Endothelial cell of umbilical vein (primary cell): ENCODE data around the gene KYNU. TPM values are rescaled to one million over a fixed set of nuclear protein-coding genes. Genes with fewer than 3 reads are reported as not detected.

Experiments
- BruUV-seq: library from RNA; stranded (reverse); fragments of 400-500 nt; replicated peaks from 2 replicates; lab custom pipeline; 2021; lab: Mats Ljungman, UMichigan
- CTCF ChIA-PET: fragments of 300-600, 350-600 bp; sonication (Branson Sonifier 250); formaldehyde crosslinking; loops from one replicate; lab custom pipeline; 2021; ENCODE audit warnings: antibody characterized with exemption, inconsistent platforms; lab: Charles Lee
- POLR2A ChIA-PET: fragments of 300-600, 350-600 bp; sonication (Branson Sonifier 250); formaldehyde crosslinking; loops from one replicate; lab custom pipeline; 2021; ENCODE audit warnings: antibody characterized with exemption, inconsistent platforms; lab: Charles Lee
- DNase-seq: peaks from one replicate; pipeline ENCODE4 v3.0.0-alpha.2; 2011; ENCODE audit warnings: low read depth, low spot score
- FAIRE-seq: peaks from 2 replicates; lab custom pipeline; 2011; peaks lifted over from hg19 to GRCh38; lab: Jason Lieb, UNC
- H2AFZ ChIP-seq: 2 replicates; pipeline ENCODE4 v1.6.0; 2012; ENCODE audit warnings: low read depth, low read length, control low read depth, inconsistent platforms
- H3K27ac ChIP-seq: 2 replicates; pipeline ENCODE4 v1.5.1; 2011; ENCODE audit warnings: low read depth, mild to moderate bottlenecking, control low read depth, low read length, moderate library complexity; ENCODE audit not compliant: insufficient read depth
- H3K27me3 ChIP-seq, 2 experiments: 2 replicates each; pipeline versions ENCODE4 v1.6.0 to v1.6.1; 2011; ENCODE audit warnings: low read length in 2 of 2, mixed read lengths in 1 of 2; ENCODE audit not compliant: control insufficient read depth in 2 of 2, insufficient read depth in 2 of 2
- H3K36me3 ChIP-seq, 2 experiments: 2 replicates in 1 of 2; 3 replicates in 1 of 2; pipeline ENCODE4 v1.5.1; 2011; ENCODE audit warnings: low read length in 2 of 2, mild to moderate bottlenecking in 1 of 2, moderate library complexity in 1 of 2; ENCODE audit not compliant: control insufficient read depth in 2 of 2, insufficient read depth in 2 of 2; ENCODE audit errors: extremely low read depth in 1 of 2
- H3K4me1 ChIP-seq: 3 replicates; pipeline ENCODE4 v1.5.1; 2011; ENCODE audit warnings: mild to moderate bottlenecking, low read length; ENCODE audit not compliant: control insufficient read depth, insufficient read depth; ENCODE audit errors: extremely low read depth
- H3K4me2 ChIP-seq: 2 replicates; pipeline ENCODE4 v1.6.1; 2011; ENCODE audit warnings: low read length, control low read depth, mixed read lengths; ENCODE audit not compliant: insufficient read depth
- H3K4me3 ChIP-seq, 3 experiments: fragments of 200-600 bp in 1 of 3; sonication (generic), shearing (Covaris generic) in 1 of 3; replicated peaks in 1 of 3; 2 replicates each; pipeline ENCODE4 v1.5.1; 2011 to 2016; ENCODE audit warnings: control low read depth in 3 of 3, low read length in 3 of 3, mild to moderate bottlenecking in 2 of 3, inconsistent platforms in 1 of 3, low read depth in 1 of 3, moderate library complexity in 1 of 3; ENCODE audit not compliant: insufficient read depth in 1 of 3
- H3K79me2 ChIP-seq: 2 replicates; pipeline ENCODE4 v1.6.0; 2012; ENCODE audit warnings: low read length, inconsistent platforms; ENCODE audit not compliant: control insufficient read depth, insufficient read depth
- H3K9ac ChIP-seq: replicated peaks from 2 replicates; pipeline ENCODE3; 2011; ENCODE audit warnings: low read length, control low read depth; ENCODE audit not compliant: insufficient read depth; ENCODE audit errors: extremely low read depth
- H3K9me1 ChIP-seq: replicated peaks from 3 replicates; pipeline ENCODE4 v1.6.0; 2011; ENCODE audit warnings: mild to moderate bottlenecking, low read length; ENCODE audit not compliant: control insufficient read depth, insufficient read depth; ENCODE audit errors: extremely low read depth
- H3K9me3 ChIP-seq: replicated peaks from 2 replicates; pipeline ENCODE4 v1.5.1; 2012; ENCODE audit warnings: low read length, inconsistent platforms; ENCODE audit not compliant: control insufficient read depth, insufficient read depth
- H4K20me1 ChIP-seq: replicated peaks from 2 replicates; pipeline ENCODE3; 2011; ENCODE audit warnings: mild to moderate bottlenecking, low read length; ENCODE audit not compliant: control insufficient read depth, insufficient read depth; ENCODE audit errors: extremely low read depth
- CTCF ChIP-seq, 2 donors: IDR thresholded peaks; 1 replicate in 1 of 2; 2 replicates in 1 of 2; pipeline ENCODE4 v1.5.1; 2011; ENCODE audit warnings: low read length in 2 of 2, mild to moderate bottlenecking in 2 of 2, moderate library complexity in 2 of 2, control low read depth in 1 of 2, inconsistent platforms in 1 of 2, low read depth in 1 of 2; ENCODE audit not compliant: insufficient read depth in 1 of 2; ENCODE audit errors: extremely low read depth in 1 of 2
- EZH2 ChIP-seq: IDR thresholded peaks from 2 replicates; pipeline ENCODE4 v1.6.1; 2012; ENCODE audit warnings: borderline replicate concordance, low read depth, mild to moderate bottlenecking, moderate library complexity, low read length, inconsistent platforms; ENCODE audit not compliant: severe bottlenecking
- FOS ChIP-seq: IDR thresholded peaks from 2 replicates; pipeline ENCODE4 v1.6.1; 2011; ENCODE audit warnings: mild to moderate bottlenecking, low read length, moderate library complexity, borderline replicate concordance; ENCODE audit not compliant: insufficient read depth
- POLR2AphosphoS5 ChIP-seq: IDR thresholded peaks from 2 replicates; pipeline ENCODE4 v1.6.1; 2012; ENCODE audit warnings: low read depth, mild to moderate bottlenecking, control low read depth, low read length, moderate library complexity; ENCODE audit not compliant: insufficient read depth
- dilution Hi-C: fragments of 300-500 bp; cut with MboI; formaldehyde crosslinking; loops from one replicate; pipeline ENCODE4 v1.15.0; 2019; ENCODE audit warnings: low sequenced_read_pairs; ENCODE audit not compliant: extremely low pct_ligation_motif_present
- intact Hi-C: fragments of 100-400 bp; cut with micrococcal nuclease; formaldehyde crosslinking; loops from one replicate; pipeline ENCODE4 v1.10.0; 2022
- polyA plus RNA-seq, 4 experiments: library from polyadenylated mRNA; depleted of rRNA in 3 of 4; stranded (reverse) in 3 of 4; unstranded in 1 of 4; fragments of >200 nt; gene quantifications; 2 replicates each; pipeline versions ENCODE4 v1.2.1 to v1.2.3, GENCODE V29; 2011 to 2012; ENCODE audit warnings: missing spikeins in 1 of 4
- total RNA-seq: library from RNA; stranded (reverse); gene quantifications from 2 replicates; pipeline ENCODE4 v1.2.3, GENCODE V29; 2021

Gene KYNU
- total and polyA plus RNA-seq, 2 donors (not counting 3 experiments of a cell fraction or from before 2014, with no cell fraction given), result 0.04 TPM; not detected in 1

DNA sequence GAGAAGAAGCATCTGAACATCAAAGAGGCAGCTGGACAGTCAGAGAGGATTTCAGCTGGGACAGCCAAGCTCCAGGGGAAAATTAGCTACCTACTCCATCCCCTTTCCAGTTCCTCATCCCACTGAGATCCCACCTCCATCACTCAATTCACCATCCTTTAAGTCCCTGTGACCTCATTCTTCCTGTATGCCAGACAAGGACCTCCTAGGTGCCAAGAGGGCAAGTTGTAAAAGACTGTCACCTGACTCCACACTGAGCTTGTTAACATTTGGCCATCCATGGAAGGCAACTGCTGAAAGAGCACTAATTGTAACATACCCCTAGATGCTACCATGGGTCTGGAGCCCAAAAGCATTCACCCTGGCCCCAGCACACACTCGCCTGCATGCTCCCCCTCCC, 97.8 kb downstream of the KYNU start:
- no peaks in the 10 kb centered on the region for H3K79me2 ChIP-seq
- FAIRE-seq (no peak), DNase-seq (no peak)
- no peaks in the 10 kb centered on the region for H3K9me1 ChIP-seq
- peaks cover 23% of the 10 kb centered on the region for H3K4me1 ChIP-seq
- no peak for TF ChIP-seq FOS
- TF ChIP-seq EZH2, result no peak
- dilution Hi-C loops, result no loop called here
- H3K27ac ChIP-seq, result peak overlapping the region; percentile 87
- no TSS peak for BruUV-seq
- CTCF ChIA-PET, result interaction anchor here (0.8 to 4.1 kb wide), 9 partner anchors 10 to 784 kb away, joined by 3 to 23 read pairs (median 5); no protein-coding TSS in a partner anchor
- no peak overlapping the region for H3K9ac ChIP-seq
- no peak overlapping the region for H3K4me2 ChIP-seq
- no peak overlapping the region for H3K4me3 ChIP-seq
- no peaks in the 10 kb centered on the region for H3K36me3 ChIP-seq
- H3K27me3 ChIP-seq, result no peaks in the 10 kb centered on the region
- no peaks in the 10 kb centered on the region for H4K20me1 ChIP-seq
- POLR2A ChIA-PET, result no interaction called here
- no peaks in the 10 kb centered on the region for H3K9me3 ChIP-seq
- intact Hi-C loops, result no loop called here
- no peak overlapping the region for H2AFZ ChIP-seq

- TF ChIP-seq POLR2AphosphoS5 (no peak), CTCF (IDR thresholded peaks at IDR 0.05; ENCODE audit: extremely low read depth in 1 of 2, insufficient read depth in 1 of 2, low read depth in 1 of 2, low read length in 2 of 2) (peak; percentile 18 to 25)
- H3K27me3 ChIP-seq, result no peaks in the 10 kb centered on the region
Measured at GRCh38 chr2:142980246-142981068, 103.0 kb downstream of the KYNU start.

More at GRCh38 chr2:142980246-142981068, 103.0 kb downstream of the KYNU start:
- Histone ChIP-seq H3K36me3 (no peaks in the 10 kb centered on the region), H3K4me2 (no peak overlapping the region), H3K79me2 (no peaks in the 10 kb centered on the region), H3K9me3 (no peaks in the 10 kb centered on the region), H4K20me1 (no peaks in the 10 kb centered on the region), H3K27ac (no peak overlapping the region), H3K9me1 (no peaks in the 10 kb centered on the region), H3K4me3 (no peak overlapping the region), H2AFZ (no peak overlapping the region), H3K4me1 (peaks cover 2% of the 10 kb centered on the region), H3K9ac (no peak overlapping the region)
- POLR2A ChIA-PET, result no interaction called here
- dilution Hi-C loops (no loop called here), intact Hi-C loops (loop anchor here (1.0 to 5.0 kb wide), 6 partner anchors 103 to 816 kb away; partner anchors contain the start of gene KYNU)
- peak; percentile 80 for FAIRE-seq
- DNase-seq, result peak; percentile 53
- no TSS peak for BruUV-seq
- CTCF ChIA-PET, result interaction anchor here (0.6 to 4.5 kb wide), 28 partner anchors 9 to 840 kb away, joined by 3 to 100 read pairs (median 5); partner anchors contain the start of gene KYNU
